ENCODE measurements around the gene UBE2L3. TPM values are rescaled to one million over a fixed set of nuclear protein-coding genes. Genes with fewer than 3 reads are reported as not detected.

UBE2L3 gene
- total and polyA plus RNA-seq, 2 of the 13 experiments (the other 11 are each of a cell fraction or from before 2014, with no cell fraction given): 30.2 to 58.1 TPM

DNA sequence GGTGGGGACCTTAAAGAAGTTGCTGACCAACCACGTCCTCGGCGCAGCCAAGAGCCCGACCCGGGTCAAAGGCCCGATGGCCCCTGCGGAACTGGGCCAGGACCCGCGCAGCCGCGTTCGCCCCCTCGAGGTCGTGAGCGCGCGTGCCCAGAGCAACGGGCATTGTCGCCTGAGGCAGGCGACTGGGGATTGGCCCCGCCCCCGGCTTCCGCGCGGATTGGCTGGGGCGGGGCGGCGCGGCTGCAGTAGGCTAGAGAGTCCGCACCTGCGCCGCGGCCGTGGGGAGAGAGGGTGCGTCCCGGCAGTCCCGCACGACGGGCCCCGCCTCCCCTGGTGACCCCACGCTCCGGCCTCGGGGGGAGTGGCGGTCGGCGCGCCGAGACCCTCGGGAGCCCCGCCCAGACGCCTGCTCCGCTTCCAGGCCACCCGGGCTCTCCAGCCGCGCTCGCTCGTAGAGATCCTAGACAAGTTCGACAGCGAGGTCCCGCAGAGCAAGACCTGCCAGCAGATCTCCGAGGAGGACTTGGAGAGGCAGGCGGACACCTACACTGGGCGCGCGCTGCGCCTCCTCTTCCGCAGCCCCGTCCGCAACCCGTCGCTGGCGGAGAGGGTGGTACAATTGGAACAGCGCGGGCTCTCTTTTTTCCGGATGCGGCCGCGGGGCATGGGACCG, 90.0 kb downstream of the UBE2L3 start:
- H3K79me2 ChIP-seq (ENCODE audit: insufficient read depth, low read length): no peaks in the 10 kb centered on the region
- FAIRE-seq (no peak), DNase-seq (ENCODE audit: low spot score) (peak; percentile 70), ATAC-seq (peak; percentile 90)
- in situ Hi-C loops (cut with HindIII; ENCODE audit: extremely low pct_ligation_motif_present, low pct_unique_long_range_greater_than_20kb) (no loop called here), intact Hi-C loops (cut with micrococcal nuclease; ENCODE audit: unreplicated experiment) (no loop called here)
- H3K4me1 ChIP-seq (ENCODE audit: insufficient read depth, low read length): peaks cover 30% of the 10 kb centered on the region
- H3K4me3 ChIP-seq (replicated peaks in 1 of 3; ENCODE audit: insufficient read depth in 1 of 3, low read depth in 2 of 3, low read length in 3 of 3): peak overlapping the region; percentile 65 to 76 (median 70)
- H3K9me3 ChIP-seq (ENCODE audit: low read length): no peaks in the 10 kb centered on the region
- peak overlapping the region; percentile 87 for H3K4me2 ChIP-seq (ENCODE audit: low read depth, low read length)
- H2AFZ ChIP-seq (ENCODE audit: low read length): no peak overlapping the region
- WGBS (ENCODE audit: low lambda C conversion rate): no CpG with 5 or more reads among the region's 79 CpGs
- H3K27me3 ChIP-seq (ENCODE audit: control insufficient read depth in 1 of 2, insufficient read depth in 2 of 2, low read length in 2 of 2): no peaks in the 10 kb centered on the region
- CTCF ChIA-PET (ENCODE audit: low intra/inter-chr PET ratio, low total read pairs): no interaction called here
- H3K9ac ChIP-seq (ENCODE audit: insufficient read depth, low read depth, low read length): peak overlapping the region; percentile 56
- no peaks in the 10 kb centered on the region for H4K20me1 ChIP-seq (ENCODE audit: insufficient read depth, low read length)
- H3K27ac ChIP-seq (ENCODE audit: extremely low read length, insufficient read depth, low read length): peak overlapping the region; percentile 64
- BruUV-seq (replicated peaks): no TSS peak
- POLR2A ChIA-PET: interaction anchor here (0.6 to 1.3 kb wide), 8 partner anchors 9 to 201 kb away, joined by 3 to 5 read pairs (median 4); no protein-coding TSS in a partner anchor
- H3K36me3 ChIP-seq (replicated peaks in 1 of 2; ENCODE audit: control insufficient read depth in 1 of 2, insufficient read depth in 2 of 2, low read length in 2 of 2): peaks cover 2 to 12% of the 10 kb centered on the region in 2 experiments; a peak in 3 of 5 replicates
- TF ChIP-seq, protein P1, sequence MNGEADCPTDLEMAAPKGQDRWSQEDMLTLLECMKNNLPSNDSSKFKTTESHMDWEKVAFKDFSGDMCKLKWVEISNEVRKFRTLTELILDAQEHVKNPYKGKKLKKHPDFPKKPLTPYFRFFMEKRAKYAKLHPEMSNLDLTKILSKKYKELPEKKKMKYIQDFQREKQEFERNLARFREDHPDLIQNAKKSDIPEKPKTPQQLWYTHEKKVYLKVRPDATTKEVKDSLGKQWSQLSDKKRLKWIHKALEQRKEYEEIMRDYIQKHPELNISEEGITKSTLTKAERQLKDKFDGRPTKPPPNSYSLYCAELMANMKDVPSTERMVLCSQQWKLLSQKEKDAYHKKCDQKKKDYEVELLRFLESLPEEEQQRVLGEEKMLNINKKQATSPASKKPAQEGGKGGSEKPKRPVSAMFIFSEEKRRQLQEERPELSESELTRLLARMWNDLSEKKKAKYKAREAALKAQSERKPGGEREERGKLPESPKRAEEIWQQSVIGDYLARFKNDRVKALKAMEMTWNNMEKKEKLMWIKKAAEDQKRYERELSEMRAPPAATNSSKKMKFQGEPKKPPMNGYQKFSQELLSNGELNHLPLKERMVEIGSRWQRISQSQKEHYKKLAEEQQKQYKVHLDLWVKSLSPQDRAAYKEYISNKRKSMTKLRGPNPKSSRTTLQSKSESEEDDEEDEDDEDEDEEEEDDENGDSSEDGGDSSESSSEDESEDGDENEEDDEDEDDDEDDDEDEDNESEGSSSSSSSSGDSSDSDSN (CRISPR knock-in tag; IDR thresholded peaks at IDR 0.05): peak; percentile 64; the same call in 1 of the 2 replicates
- peak; percentile 62 for TF ChIP-seq NFYC (CRISPR knock-in tag; IDR thresholded peaks at IDR 0.05)
- TF ChIP-seq, protein P2, sequence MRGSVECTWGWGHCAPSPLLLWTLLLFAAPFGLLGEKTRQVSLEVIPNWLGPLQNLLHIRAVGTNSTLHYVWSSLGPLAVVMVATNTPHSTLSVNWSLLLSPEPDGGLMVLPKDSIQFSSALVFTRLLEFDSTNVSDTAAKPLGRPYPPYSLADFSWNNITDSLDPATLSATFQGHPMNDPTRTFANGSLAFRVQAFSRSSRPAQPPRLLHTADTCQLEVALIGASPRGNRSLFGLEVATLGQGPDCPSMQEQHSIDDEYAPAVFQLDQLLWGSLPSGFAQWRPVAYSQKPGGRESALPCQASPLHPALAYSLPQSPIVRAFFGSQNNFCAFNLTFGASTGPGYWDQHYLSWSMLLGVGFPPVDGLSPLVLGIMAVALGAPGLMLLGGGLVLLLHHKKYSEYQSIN (CRISPR knock-in tag; IDR thresholded peaks at IDR 0.05; ENCODE audit: borderline replicate concordance): no peak
- TF ChIP-seq IKZF4 (CRISPR knock-in tag; IDR thresholded peaks at IDR 0.05; ENCODE audit: borderline replicate concordance, low read depth, not compliant biosample characterization): no peak
- TF ChIP-seq, protein P3, sequence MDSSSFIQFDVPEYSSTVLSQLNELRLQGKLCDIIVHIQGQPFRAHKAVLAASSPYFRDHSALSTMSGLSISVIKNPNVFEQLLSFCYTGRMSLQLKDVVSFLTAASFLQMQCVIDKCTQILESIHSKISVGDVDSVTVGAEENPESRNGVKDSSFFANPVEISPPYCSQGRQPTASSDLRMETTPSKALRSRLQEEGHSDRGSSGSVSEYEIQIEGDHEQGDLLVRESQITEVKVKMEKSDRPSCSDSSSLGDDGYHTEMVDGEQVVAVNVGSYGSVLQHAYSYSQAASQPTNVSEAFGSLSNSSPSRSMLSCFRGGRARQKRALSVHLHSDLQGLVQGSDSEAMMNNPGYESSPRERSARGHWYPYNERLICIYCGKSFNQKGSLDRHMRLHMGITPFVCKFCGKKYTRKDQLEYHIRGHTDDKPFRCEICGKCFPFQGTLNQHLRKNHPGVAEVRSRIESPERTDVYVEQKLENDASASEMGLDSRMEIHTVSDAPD (CRISPR knock-in tag; IDR thresholded peaks at IDR 0.05): no peak
- no peak for TF ChIP-seq KMT2A (CRISPR knock-in tag; IDR thresholded peaks at IDR 0.05)
- TF ChIP-seq ZSCAN9 (CRISPR knock-in tag; IDR thresholded peaks at IDR 0.05; ENCODE audit: borderline replicate concordance): no peak; the same call in 1 of the 2 replicates
- 0 out of 2 replicates have a peak, but pooled peaks have one; percentile 28 for TF ChIP-seq BORCS8-MEF2B (CRISPR knock-in tag; IDR thresholded peaks at IDR 0.05)
- no peak for TF ChIP-seq HIVEP1 (CRISPR knock-in tag; IDR thresholded peaks at IDR 0.05)
- TF ChIP-seq ZNF256 (CRISPR knock-in tag; conservative IDR thresholded peaks at IDR 0.05): no peak
- no peak; the same call in 1 of the 2 replicates for TF ChIP-seq ZNF563 (CRISPR knock-in tag; IDR thresholded peaks at IDR 0.05)
- TF ChIP-seq ZNF878 (CRISPR knock-in tag; IDR thresholded peaks at IDR 0.05): no peak
- TF ChIP-seq HNF4G (IDR thresholded peaks at IDR 0.05; ENCODE audit: borderline replicate concordance, low read depth, low read length): peak; percentile 26; the same call in 1 of the 2 replicates
- no peak for TF ChIP-seq HNF4G (CRISPR knock-in tag; IDR thresholded peaks at IDR 0.05; ENCODE audit: borderline replicate concordance, low read depth)
- TF ChIP-seq BCL6 (CRISPR knock-in tag; IDR thresholded peaks at IDR 0.05): 0 out of 2 replicates have a peak, but pooled peaks have one; percentile 19
- TF ChIP-seq SP5 (CRISPR knock-in tag; IDR thresholded peaks at IDR 0.05; ENCODE audit: borderline replicate concordance, low read depth): peak; percentile 64; the same call in 1 of the 2 replicates
- peak; percentile 59 for TF ChIP-seq SALL1 (CRISPR knock-in tag; IDR thresholded peaks at IDR 0.05)
- TF ChIP-seq ZNF839 (CRISPR knock-in tag; IDR thresholded peaks at IDR 0.05; ENCODE audit: borderline replicate concordance): no peak
- TF ChIP-seq RCOR2 (CRISPR knock-in tag; IDR thresholded peaks at IDR 0.05): no peak
- TF ChIP-seq RBAK (CRISPR knock-in tag; IDR thresholded peaks at IDR 0.05): 0 out of 2 replicates have a peak, but pooled peaks have one; percentile 35
- no peak for TF ChIP-seq ARNT (IDR thresholded peaks at IDR 0.05)
- TF ChIP-seq ZNF143 (CRISPR knock-in tag; IDR thresholded peaks at IDR 0.05): no peak; the same call in 1 of the 2 replicates
